Liver (tissue), 9 donors: ENCODE results near the gene ARHGAP33. TPM values are rescaled to one million over a fixed set of nuclear protein-coding genes. Genes with fewer than 3 reads are reported as not detected.
A peak's percentile ranks its signal among the peaks of the same experiment; 100 is the strongest.

ENCODE experiments used
- DNase-seq: peaks from one replicate; pipeline ENCODE4 v3.0.0-alpha.2; 2017; ENCODE audit warnings: low spot score
- H3K27ac ChIP-seq, 2 donors: one replicate each; pipeline ENCODE4 v1.7.0; 2013; ENCODE audit warnings: inconsistent platforms in 2 of 2, low read length in 2 of 2, control low read depth in 1 of 2, low read depth in 1 of 2, mild to moderate bottlenecking in 1 of 2
- H3K27me3 ChIP-seq, 4 donors: one replicate each; pipeline versions ENCODE4 v1.6.1 to v1.7.0; 2013; ENCODE audit warnings: low read length in 3 of 4, inconsistent platforms in 1 of 4, mild to moderate bottlenecking in 1 of 4, moderate library complexity in 1 of 4; ENCODE audit not compliant: control insufficient read depth in 4 of 4, insufficient read depth in 4 of 4
- H3K36me3 ChIP-seq, 4 donors: one replicate each; pipeline versions ENCODE4 v1.6.1 to v1.7.0; 2013; ENCODE audit warnings: low read length in 3 of 4, mild to moderate bottlenecking in 3 of 4, low read depth in 1 of 4, moderate library complexity in 1 of 4; ENCODE audit not compliant: control insufficient read depth in 4 of 4, insufficient read depth in 3 of 4
- H3K4me1 ChIP-seq, 4 donors: one replicate each; pipeline versions ENCODE4 v1.6.1 to v1.7.0; 2013; ENCODE audit warnings: low read length in 3 of 4, mild to moderate bottlenecking in 3 of 4, moderate library complexity in 1 of 4; ENCODE audit not compliant: control insufficient read depth in 4 of 4, insufficient read depth in 4 of 4
- H3K4me3 ChIP-seq, 3 donors: one replicate each; pipeline versions ENCODE4 v1.6.1 to v1.7.0; 2013; ENCODE audit warnings: low read length in 3 of 3, control low read depth in 1 of 3, low read depth in 1 of 3, mild to moderate bottlenecking in 1 of 3
- H3K9ac ChIP-seq, 2 donors: one replicate each; pipeline ENCODE4 v1.7.0; 2013; ENCODE audit warnings: low read length in 2 of 2, mild to moderate bottlenecking in 2 of 2, moderate library complexity in 2 of 2, control low read depth in 1 of 2, low read depth in 1 of 2
- H3K9me3 ChIP-seq, 4 donors: one replicate each; pipeline versions ENCODE4 v1.6.1 to v1.7.0; 2013; ENCODE audit warnings: low read length in 3 of 4; ENCODE audit not compliant: control insufficient read depth in 4 of 4
- FOXA1 ChIP-seq: IDR thresholded peaks from 2 replicates; pipeline ENCODE4 v1.6.1; 2016; ENCODE audit warnings: antibody characterized with exemption
- FOXA2 ChIP-seq: IDR thresholded peaks from 2 replicates; pipeline ENCODE4 v1.6.1; 2016; ENCODE audit warnings: antibody characterized with exemption
- GABPA ChIP-seq, 2 donors: IDR thresholded peaks in 1 of 2; conservative IDR thresholded peaks in 1 of 2; 2 replicates each; pipeline ENCODE4 v1.6.1; 2016; ENCODE audit warnings: antibody characterized with exemption in 2 of 2, mild to moderate bottlenecking in 1 of 2, moderate library complexity in 1 of 2
- HNF4A ChIP-seq, 2 donors: conservative IDR thresholded peaks; 2 replicates each; pipeline ENCODE4 v1.6.1; 2016; ENCODE audit warnings: antibody characterized with exemption in 2 of 2, mild to moderate bottlenecking in 2 of 2
- JUND ChIP-seq, 2 donors: IDR thresholded peaks; 2 replicates each; pipeline ENCODE4 v1.6.1; 2016; ENCODE audit warnings: antibody characterized with exemption in 2 of 2
- NR2F2 ChIP-seq: IDR thresholded peaks from 2 replicates; pipeline ENCODE4 v1.6.1; 2016; ENCODE audit warnings: antibody characterized with exemption
- RAD21 ChIP-seq, 2 donors: IDR thresholded peaks; 2 replicates each; pipeline ENCODE4 v1.6.1; 2016; ENCODE audit warnings: antibody characterized with exemption in 2 of 2, mild to moderate bottlenecking in 2 of 2
- REST ChIP-seq: IDR thresholded peaks from 2 replicates; pipeline ENCODE4 v1.6.1; 2016; ENCODE audit warnings: antibody characterized with exemption, mild to moderate bottlenecking
- YY1 ChIP-seq: IDR thresholded peaks from 2 replicates; pipeline ENCODE4 v1.6.1; 2016; ENCODE audit warnings: antibody characterized with exemption, mild to moderate bottlenecking
- WGBS: extraction: QIAGEN DNeasy Blood & Tissue Kit; methylation state at CpG from one replicate; pipeline ENCODE4 v1.1.7; 2013; 5-methylcytosine and 5-hydroxymethylcytosine counted together
- polyA plus RNA-seq, 2 donors: library from polyadenylated mRNA; stranded (reverse) in 1 of 2; unstranded in 1 of 2; fragments of 200-250 nt in 1 of 2; fragments of >200 nt in 1 of 2; fragmentation: Nextera tagmentation in 1 of 2; extraction: Ambion mirVana in 1 of 2; gene quantifications; one replicate each; pipeline versions ENCODE4 v1.2.1 to v1.2.3, GENCODE V29; 2013 to 2015
- total RNA-seq, 2 donors: library from RNA; depleted of rRNA; stranded (reverse); fragments of >200 nt; gene quantifications; one replicate each; pipeline ENCODE4 v1.2.3, GENCODE V29; 2014
- TF ChIP-seq, protein P1 (sequence below): IDR thresholded peaks from 2 replicates; pipeline ENCODE4 v1.6.1; 2016; ENCODE audit warnings: antibody characterized with exemption
- TF ChIP-seq, protein P2 (sequence below): IDR thresholded peaks from 2 replicates; pipeline ENCODE4 v1.6.1; 2016; ENCODE audit warnings: antibody characterized with exemption
- donor health status: healthy.
- donor health status: healthy.
- donor health status: healthy.
- donor health status: healthy.
- donor health status: healthy.

ARHGAP33 gene
- total and polyA plus RNA-seq, 4 donors, result 0.85 to 10.1 (median 1.8) TPM

DNA sequence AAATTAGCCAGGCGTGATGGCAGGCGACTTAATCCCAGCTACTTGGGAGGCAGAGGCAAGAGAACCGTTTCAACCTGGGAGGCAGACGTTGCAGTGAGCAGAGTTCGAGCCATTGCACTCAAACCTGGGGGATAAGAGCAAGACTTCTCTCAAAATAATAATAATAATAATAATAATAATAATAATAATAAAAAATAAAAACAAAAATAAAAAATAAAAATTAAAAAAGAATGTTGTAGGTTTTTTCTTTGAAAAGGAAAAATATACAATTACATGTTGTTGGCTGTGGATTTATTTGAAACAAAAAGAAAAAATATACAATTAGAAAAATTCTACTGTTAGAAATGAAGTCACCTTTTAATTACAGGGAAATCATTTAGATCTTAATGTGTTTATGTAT lies 48.8 kb downstream of the ARHGAP33 start:
- no peak overlapping the region for H3K27ac ChIP-seq
- no peak for DNase-seq
- TF ChIP-seq JUND (IDR thresholded peaks at IDR 0.05), result no peak
- no peak for TF ChIP-seq YY1
- no peaks in the 10 kb centered on the region for H3K9me3 ChIP-seq
- peaks cover 0 to 8% (median 5%) of the 10 kb centered on the region in 4 donors for H3K4me1 ChIP-seq
- 84% methylated on average over 5 of the region's 5 CpGs for WGBS
- H3K27me3 ChIP-seq, result peaks cover 0 to 5% (median 0%) of the 10 kb centered on the region in 4 donors
- H3K36me3 ChIP-seq, result no peaks in the 10 kb centered on the region
- no peak overlapping the region for H3K4me3 ChIP-seq
- H3K9ac ChIP-seq, result no peak overlapping the region

GRCh38 chr19:35828692-35829301 lies 53.4 kb downstream of the ARHGAP33 start:
- no peak for TF ChIP-seq NR2F2
- peak in 1 of 2 donors; percentile 13 for TF ChIP-seq RAD21 (IDR thresholded peaks at IDR 0.05)
- TF ChIP-seq REST, result peak; percentile 100
- TF ChIP-seq, protein P1, sequence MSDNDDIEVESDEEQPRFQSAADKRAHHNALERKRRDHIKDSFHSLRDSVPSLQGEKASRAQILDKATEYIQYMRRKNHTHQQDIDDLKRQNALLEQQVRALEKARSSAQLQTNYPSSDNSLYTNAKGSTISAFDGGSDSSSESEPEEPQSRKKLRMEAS, result peak; percentile 16
- H3K4me3 ChIP-seq, result no peak overlapping the region
- peak; percentile 69 for DNase-seq
- no peaks in the 10 kb centered on the region for H3K9me3 ChIP-seq
- no peak overlapping the region for H3K9ac ChIP-seq
- 11% methylated on average over 12 of the region's 12 CpGs for WGBS
- no peaks in the 10 kb centered on the region for H3K4me1 ChIP-seq
- H3K36me3 ChIP-seq, result no peaks in the 10 kb centered on the region
- peaks cover 0 to 5% (median 2%) of the 10 kb centered on the region in 4 donors for H3K27me3 ChIP-seq
- H3K27ac ChIP-seq, result no peak overlapping the region

DNA sequence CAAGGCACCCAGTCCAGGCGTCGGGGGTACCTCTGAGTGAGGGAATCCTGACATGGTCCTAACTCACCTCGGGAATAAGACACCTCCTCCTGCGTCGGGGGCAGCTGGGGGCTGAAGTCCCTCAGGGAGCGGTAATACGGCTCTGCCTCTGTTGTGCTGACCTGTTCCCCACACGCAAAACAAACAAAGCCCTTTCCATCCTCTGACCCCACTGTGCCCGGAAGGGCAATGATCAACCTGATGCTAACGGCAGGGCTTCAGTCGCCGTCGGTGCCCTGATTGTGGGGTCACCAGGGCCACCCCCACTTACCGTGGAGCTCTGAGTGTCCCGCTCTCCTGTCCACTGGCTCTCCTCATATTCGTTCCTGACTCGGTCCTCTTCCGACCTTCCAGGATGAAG lies 55.6 kb downstream of the ARHGAP33 start:
- DNase-seq, result no peak
- Histone ChIP-seq H3K27ac (no peak overlapping the region), H3K9me3 (no peaks in the 10 kb centered on the region), H3K36me3 (no peaks in the 10 kb centered on the region), H3K4me1 (no peaks in the 10 kb centered on the region), H3K27me3 (peaks cover 0 to 8% (median 2%) of the 10 kb centered on the region in 4 donors), H3K9ac (no peak overlapping the region), H3K4me3 (no peak overlapping the region)
- 46% methylated on average over 18 of the region's 18 CpGs for WGBS
- TF ChIP-seq FOXA2 (no peak), FOXA1 (no peak), HNF4A (conservative IDR thresholded peaks at IDR 0.05) (no peak), JUND (IDR thresholded peaks at IDR 0.05) (no peak), NR2F2 (no peak)

- peaks cover 0 to 4% (median 2%) of the 10 kb centered on the region in 4 donors for H3K27me3 ChIP-seq
- 56% methylated on average over 4 of the region's 4 CpGs for WGBS
Measured at GRCh38 chr19:35832054-35832453, 56.7 kb downstream of the ARHGAP33 start.

More at GRCh38 chr19:35832054-35832453, 56.7 kb downstream of the ARHGAP33 start:
- Histone ChIP-seq H3K9me3 (no peaks in the 10 kb centered on the region), H3K4me1 (no peaks in the 10 kb centered on the region), H3K36me3 (no peaks in the 10 kb centered on the region), H3K9ac (no peak overlapping the region), H3K27ac (no peak overlapping the region), H3K4me3 (no peak overlapping the region)
- TF ChIP-seq, protein P2, sequence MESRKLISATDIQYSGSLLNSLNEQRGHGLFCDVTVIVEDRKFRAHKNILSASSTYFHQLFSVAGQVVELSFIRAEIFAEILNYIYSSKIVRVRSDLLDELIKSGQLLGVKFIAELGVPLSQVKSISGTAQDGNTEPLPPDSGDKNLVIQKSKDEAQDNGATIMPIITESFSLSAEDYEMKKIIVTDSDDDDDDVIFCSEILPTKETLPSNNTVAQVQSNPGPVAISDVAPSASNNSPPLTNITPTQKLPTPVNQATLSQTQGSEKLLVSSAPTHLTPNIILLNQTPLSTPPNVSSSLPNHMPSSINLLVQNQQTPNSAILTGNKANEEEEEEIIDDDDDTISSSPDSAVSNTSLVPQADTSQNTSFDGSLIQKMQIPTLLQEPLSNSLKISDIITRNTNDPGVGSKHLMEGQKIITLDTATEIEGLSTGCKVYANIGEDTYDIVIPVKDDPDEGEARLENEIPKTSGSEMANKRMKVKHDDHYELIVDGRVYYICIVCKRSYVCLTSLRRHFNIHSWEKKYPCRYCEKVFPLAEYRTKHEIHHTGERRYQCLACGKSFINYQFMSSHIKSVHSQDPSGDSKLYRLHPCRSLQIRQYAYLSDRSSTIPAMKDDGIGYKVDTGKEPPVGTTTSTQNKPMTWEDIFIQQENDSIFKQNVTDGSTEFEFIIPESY, result no peak
- no peak for TF ChIP-seq REST
- no peak for TF ChIP-seq YY1
- no peak for TF ChIP-seq NR2F2
- no peak for TF ChIP-seq GABPA (IDR thresholded peaks at IDR 0.05 in 1 of 2, conservative IDR thresholded peaks at IDR 0.05 in 1 of 2)
- no peak for DNase-seq
